Endothelial cell of umbilical vein (primary cell): Measurements from ENCODE around the gene TLN1. TPM values are rescaled to one million over a fixed set of nuclear protein-coding genes. Genes with fewer than 3 reads are reported as not detected.

Experiments used
- BruUV-seq: library from RNA; stranded (reverse); fragments of 400-500 nt; replicated peaks from 2 replicates; lab custom pipeline; 2021; lab: Mats Ljungman, UMichigan
- CTCF ChIA-PET: fragments of 300-600, 350-600 bp; sonication (Branson Sonifier 250); formaldehyde crosslinking; loops from one replicate; lab custom pipeline; 2021; ENCODE audit warnings: antibody characterized with exemption, inconsistent platforms; lab: Charles Lee
- POLR2A ChIA-PET: fragments of 300-600, 350-600 bp; sonication (Branson Sonifier 250); formaldehyde crosslinking; loops from one replicate; lab custom pipeline; 2021; ENCODE audit warnings: antibody characterized with exemption, inconsistent platforms; lab: Charles Lee
- DNase-seq: peaks from one replicate; pipeline ENCODE4 v3.0.0-alpha.2; 2011; ENCODE audit warnings: low read depth, low spot score
- FAIRE-seq: peaks from 2 replicates; lab custom pipeline; 2011; peaks lifted over from hg19 to GRCh38; lab: Jason Lieb, UNC
- H2AFZ ChIP-seq: 2 replicates; pipeline ENCODE4 v1.6.0; 2012; ENCODE audit warnings: low read depth, low read length, control low read depth, inconsistent platforms
- H3K27ac ChIP-seq: 2 replicates; pipeline ENCODE4 v1.5.1; 2011; ENCODE audit warnings: low read depth, mild to moderate bottlenecking, control low read depth, low read length, moderate library complexity; ENCODE audit not compliant: insufficient read depth
- H3K27me3 ChIP-seq, 2 experiments: 2 replicates each; pipeline versions ENCODE4 v1.6.0 to v1.6.1; 2011; ENCODE audit warnings: low read length in 2 of 2, mixed read lengths in 1 of 2; ENCODE audit not compliant: control insufficient read depth in 2 of 2, insufficient read depth in 2 of 2
- H3K36me3 ChIP-seq, 2 experiments: 2 replicates in 1 of 2; 3 replicates in 1 of 2; pipeline ENCODE4 v1.5.1; 2011; ENCODE audit warnings: low read length in 2 of 2, mild to moderate bottlenecking in 1 of 2, moderate library complexity in 1 of 2; ENCODE audit not compliant: control insufficient read depth in 2 of 2, insufficient read depth in 2 of 2; ENCODE audit errors: extremely low read depth in 1 of 2
- H3K4me1 ChIP-seq: 3 replicates; pipeline ENCODE4 v1.5.1; 2011; ENCODE audit warnings: mild to moderate bottlenecking, low read length; ENCODE audit not compliant: control insufficient read depth, insufficient read depth; ENCODE audit errors: extremely low read depth
- H3K4me2 ChIP-seq: 2 replicates; pipeline ENCODE4 v1.6.1; 2011; ENCODE audit warnings: low read length, control low read depth, mixed read lengths; ENCODE audit not compliant: insufficient read depth
- H3K4me3 ChIP-seq, 3 experiments: fragments of 200-600 bp in 1 of 3; sonication (generic), shearing (Covaris generic) in 1 of 3; replicated peaks in 1 of 3; 2 replicates each; pipeline ENCODE4 v1.5.1; 2011 to 2016; ENCODE audit warnings: control low read depth in 3 of 3, low read length in 3 of 3, mild to moderate bottlenecking in 2 of 3, inconsistent platforms in 1 of 3, low read depth in 1 of 3, moderate library complexity in 1 of 3; ENCODE audit not compliant: insufficient read depth in 1 of 3
- H3K79me2 ChIP-seq: 2 replicates; pipeline ENCODE4 v1.6.0; 2012; ENCODE audit warnings: low read length, inconsistent platforms; ENCODE audit not compliant: control insufficient read depth, insufficient read depth
- H3K9ac ChIP-seq: replicated peaks from 2 replicates; pipeline ENCODE3; 2011; ENCODE audit warnings: low read length, control low read depth; ENCODE audit not compliant: insufficient read depth; ENCODE audit errors: extremely low read depth
- H3K9me1 ChIP-seq: replicated peaks from 3 replicates; pipeline ENCODE4 v1.6.0; 2011; ENCODE audit warnings: mild to moderate bottlenecking, low read length; ENCODE audit not compliant: control insufficient read depth, insufficient read depth; ENCODE audit errors: extremely low read depth
- H3K9me3 ChIP-seq: replicated peaks from 2 replicates; pipeline ENCODE4 v1.5.1; 2012; ENCODE audit warnings: low read length, inconsistent platforms; ENCODE audit not compliant: control insufficient read depth, insufficient read depth
- H4K20me1 ChIP-seq: replicated peaks from 2 replicates; pipeline ENCODE3; 2011; ENCODE audit warnings: mild to moderate bottlenecking, low read length; ENCODE audit not compliant: control insufficient read depth, insufficient read depth; ENCODE audit errors: extremely low read depth
- EZH2 ChIP-seq: IDR thresholded peaks from 2 replicates; pipeline ENCODE4 v1.6.1; 2012; ENCODE audit warnings: borderline replicate concordance, low read depth, mild to moderate bottlenecking, moderate library complexity, low read length, inconsistent platforms; ENCODE audit not compliant: severe bottlenecking
- FOS ChIP-seq: IDR thresholded peaks from 2 replicates; pipeline ENCODE4 v1.6.1; 2011; ENCODE audit warnings: mild to moderate bottlenecking, low read length, moderate library complexity, borderline replicate concordance; ENCODE audit not compliant: insufficient read depth
- GATA2 ChIP-seq: IDR thresholded peaks from 2 replicates; pipeline ENCODE4 v1.7.0; 2011; ENCODE audit warnings: low read depth, mild to moderate bottlenecking, moderate library complexity, mixed read lengths, low read length; ENCODE audit not compliant: insufficient read length, insufficient read depth
- JUN ChIP-seq: IDR thresholded peaks from 2 replicates; pipeline ENCODE4 v1.6.1; 2011; ENCODE audit warnings: borderline replicate concordance, low read depth; ENCODE audit not compliant: insufficient read length, insufficient read depth
- MYC ChIP-seq: IDR thresholded peaks from one replicate; pipeline ENCODE4 v1.6.1; 2011; ENCODE audit warnings: mild to moderate bottlenecking, low read depth, low read length
- POLR2A ChIP-seq: IDR thresholded peaks from 2 replicates; pipeline ENCODE4 v1.6.1; 2012; ENCODE audit warnings: low read depth, mild to moderate bottlenecking, control low read depth, low read length
- POLR2AphosphoS5 ChIP-seq: IDR thresholded peaks from 2 replicates; pipeline ENCODE4 v1.6.1; 2012; ENCODE audit warnings: low read depth, mild to moderate bottlenecking, control low read depth, low read length, moderate library complexity; ENCODE audit not compliant: insufficient read depth
- dilution Hi-C: fragments of 300-500 bp; cut with MboI; formaldehyde crosslinking; loops from one replicate; pipeline ENCODE4 v1.15.0; 2019; ENCODE audit warnings: low sequenced_read_pairs; ENCODE audit not compliant: extremely low pct_ligation_motif_present
- intact Hi-C: fragments of 100-400 bp; cut with micrococcal nuclease; formaldehyde crosslinking; loops from one replicate; pipeline ENCODE4 v1.10.0; 2022
- polyA plus RNA-seq, 4 experiments: library from polyadenylated mRNA; depleted of rRNA in 3 of 4; stranded (reverse) in 3 of 4; unstranded in 1 of 4; fragments of >200 nt; gene quantifications; 2 replicates each; pipeline versions ENCODE4 v1.2.1 to v1.2.3, GENCODE V29; 2011 to 2012; ENCODE audit warnings: missing spikeins in 1 of 4
- total RNA-seq: library from RNA; stranded (reverse); gene quantifications from 2 replicates; pipeline ENCODE4 v1.2.3, GENCODE V29; 2021
- TF ChIP-seq, protein P1 (sequence below): IDR thresholded peaks from 2 replicates; pipeline ENCODE4 v1.6.1; 2011; ENCODE audit not compliant: insufficient read depth, insufficient read length
- TF ChIP-seq, protein P2 (sequence below), 2 donors: IDR thresholded peaks; 1 replicate in 1 of 2; 2 replicates in 1 of 2; pipeline ENCODE4 v1.5.1; 2011; ENCODE audit warnings: low read length in 2 of 2, mild to moderate bottlenecking in 2 of 2, moderate library complexity in 2 of 2, control low read depth in 1 of 2, inconsistent platforms in 1 of 2, low read depth in 1 of 2; ENCODE audit not compliant: insufficient read depth in 1 of 2; ENCODE audit errors: extremely low read depth in 1 of 2

TLN1 gene
- total and polyA plus RNA-seq, 2 donors (not counting 3 experiments of a cell fraction or from before 2014, with no cell fraction given), result 120 to 450 TPM

DNA sequence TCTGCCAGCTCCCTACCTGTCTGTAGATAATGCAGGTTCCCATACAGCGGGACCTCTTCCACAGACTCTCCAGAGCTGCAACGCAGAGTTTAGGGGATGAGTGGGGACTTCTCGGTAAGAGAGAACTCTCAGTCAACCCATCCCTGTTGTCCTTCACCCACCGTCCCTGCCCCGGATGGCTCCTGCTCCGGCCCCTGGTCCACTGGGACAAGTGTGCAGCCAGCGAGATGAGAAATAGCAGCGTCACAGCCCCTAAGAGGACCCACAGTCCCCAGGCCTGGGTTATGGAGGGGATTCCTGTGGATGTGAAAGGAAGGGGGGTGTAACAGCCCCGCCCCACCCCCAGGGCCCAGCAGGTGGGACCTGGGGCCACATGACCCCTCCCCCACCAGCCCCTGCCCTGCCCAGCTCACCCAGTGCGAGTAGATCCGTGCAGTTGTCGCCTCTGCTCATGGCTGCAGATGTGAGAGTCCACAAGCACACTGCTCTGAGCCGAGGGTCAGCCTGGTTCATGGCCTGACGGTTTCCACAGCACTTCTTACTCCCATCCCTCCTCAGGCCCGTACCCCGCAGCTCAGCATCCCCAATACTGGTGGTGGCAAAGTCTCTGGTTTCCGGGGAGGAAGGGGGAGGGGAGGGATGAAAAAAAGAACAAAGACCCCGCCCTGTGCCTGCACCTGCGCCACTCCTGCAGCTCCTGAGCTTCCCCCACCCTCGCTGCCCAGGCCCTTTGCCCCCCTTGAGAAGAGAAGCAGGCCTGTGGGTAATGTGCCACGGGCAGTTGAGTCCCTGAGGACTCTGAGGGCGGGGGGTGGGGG lies 81.4 kb downstream of the TLN1 start, which contains the start of gene SIT1:
Gene SIT1, minus strand, starts transcription at position 591 of the 818 bp plus-strand sequence. Its CDS starts 78 bp downstream, at position 513.
- Histone ChIP-seq H3K9me3 (no peaks in the 10 kb centered on the region), H3K27ac (no peak within 1 kb of the TSS), H4K20me1 (no peaks in the 10 kb centered on the region), H3K9me1 (no peaks in the 10 kb centered on the region), H3K4me1 (peaks cover 6% of the 10 kb centered on the region), H3K36me3 (no peaks in the 10 kb centered on the region), H3K9ac (no peak within 1 kb of the TSS), H3K4me3 (no peak within 1 kb of the TSS), H3K27me3 (peaks cover 0 to 2% of the 10 kb centered on the region in 2 experiments), H3K79me2 (no peaks in the 10 kb centered on the region), H3K4me2 (no peak within 1 kb of the TSS), H2AFZ (no peak within 1 kb of the TSS)
- dilution Hi-C loops, result no loop called here
- TF ChIP-seq MYC (no peak), EZH2 (no peak), POLR2AphosphoS5 (no peak), JUN (no peak), POLR2A (no peak), GATA2 (no peak), FOS (no peak)
- TF ChIP-seq, protein P1, sequence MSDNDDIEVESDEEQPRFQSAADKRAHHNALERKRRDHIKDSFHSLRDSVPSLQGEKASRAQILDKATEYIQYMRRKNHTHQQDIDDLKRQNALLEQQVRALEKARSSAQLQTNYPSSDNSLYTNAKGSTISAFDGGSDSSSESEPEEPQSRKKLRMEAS, result no peak
- TF ChIP-seq, protein P2, sequence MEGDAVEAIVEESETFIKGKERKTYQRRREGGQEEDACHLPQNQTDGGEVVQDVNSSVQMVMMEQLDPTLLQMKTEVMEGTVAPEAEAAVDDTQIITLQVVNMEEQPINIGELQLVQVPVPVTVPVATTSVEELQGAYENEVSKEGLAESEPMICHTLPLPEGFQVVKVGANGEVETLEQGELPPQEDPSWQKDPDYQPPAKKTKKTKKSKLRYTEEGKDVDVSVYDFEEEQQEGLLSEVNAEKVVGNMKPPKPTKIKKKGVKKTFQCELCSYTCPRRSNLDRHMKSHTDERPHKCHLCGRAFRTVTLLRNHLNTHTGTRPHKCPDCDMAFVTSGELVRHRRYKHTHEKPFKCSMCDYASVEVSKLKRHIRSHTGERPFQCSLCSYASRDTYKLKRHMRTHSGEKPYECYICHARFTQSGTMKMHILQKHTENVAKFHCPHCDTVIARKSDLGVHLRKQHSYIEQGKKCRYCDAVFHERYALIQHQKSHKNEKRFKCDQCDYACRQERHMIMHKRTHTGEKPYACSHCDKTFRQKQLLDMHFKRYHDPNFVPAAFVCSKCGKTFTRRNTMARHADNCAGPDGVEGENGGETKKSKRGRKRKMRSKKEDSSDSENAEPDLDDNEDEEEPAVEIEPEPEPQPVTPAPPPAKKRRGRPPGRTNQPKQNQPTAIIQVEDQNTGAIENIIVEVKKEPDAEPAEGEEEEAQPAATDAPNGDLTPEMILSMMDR (IDR thresholded peaks at IDR 0.05; ENCODE audit: extremely low read depth in 1 of 2, insufficient read depth in 1 of 2, low read depth in 1 of 2, low read length in 2 of 2), result no peak
- no TSS peak for BruUV-seq
- intact Hi-C loops, result no loop called here
- FAIRE-seq, result no peak
- DNase-seq, result no peak
- ChIA-PET CTCF (interaction anchor here (1.9 kb wide), 1 partner anchor 47 kb away, joined by 8 read pairs; no protein-coding TSS in a partner anchor), POLR2A (no interaction called here)
